ENCODE measurements around the gene ZNF654. TPM values are rescaled to one million over a fixed set of nuclear protein-coding genes. Genes with fewer than 3 reads are reported as not detected.
"Not testable (repeated sequence)": the region's sequence is repeated elsewhere in the genome, so short reads cannot be mapped to it uniquely, and the experiment has no call there.

Gene ZNF654
- 16.7 and 20.7 TPM in 2 replicates for total RNA-seq

DNA sequence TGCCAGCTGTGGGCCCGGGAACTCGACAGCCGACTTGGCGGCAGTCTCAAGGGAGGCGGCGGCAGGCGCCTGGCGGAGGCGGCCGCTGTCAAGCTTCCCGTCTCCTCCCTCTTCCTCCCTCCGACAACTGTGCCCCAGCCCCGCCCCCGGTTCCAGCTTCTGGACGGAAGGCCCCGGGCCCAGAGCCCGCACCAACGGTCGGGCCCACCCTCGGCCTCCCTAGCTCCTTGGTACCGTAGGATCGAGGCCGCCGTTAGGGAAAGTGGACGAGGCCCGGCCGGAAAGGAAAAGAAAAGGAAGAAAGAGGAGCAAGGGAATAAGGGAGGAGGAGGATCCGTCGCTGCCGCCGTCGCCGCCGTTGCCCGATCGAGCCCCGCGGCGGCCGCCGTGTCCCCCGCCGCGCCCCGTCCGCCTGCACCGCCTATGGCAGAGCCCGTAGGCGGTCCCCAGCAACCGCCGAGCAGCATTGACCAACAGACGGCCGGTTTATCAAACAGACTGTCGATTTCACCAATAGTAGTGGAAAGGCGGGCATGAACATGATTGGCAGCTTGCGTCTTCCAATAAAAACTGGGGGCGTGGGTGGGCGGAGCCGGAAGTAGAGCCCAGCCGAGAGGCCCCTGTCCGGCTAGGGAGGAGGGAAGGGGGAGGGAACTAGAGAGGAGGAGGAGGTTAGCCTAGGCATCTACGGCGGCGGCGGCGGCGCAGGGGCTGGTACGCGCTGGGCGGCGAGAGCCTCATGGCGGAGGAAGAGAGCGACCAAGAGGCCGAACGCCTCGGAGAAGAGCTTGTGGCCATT lies at the start of gene ZNF654, which contains the start of gene CGGBP1:
Gene ZNF654, plus strand, starts transcription at position 675 of the 799 bp plus-strand sequence. Its CDS starts 65 bp downstream, at position 740.
Gene CGGBP1, minus strand, starts transcription at position 425 of the 799 bp plus-strand sequence. CDS start 3,029 bp downstream, outside the sequence.
- peaks cover 40% of the 10 kb centered on the region for H3K36me3 Mint-ChIP-seq (ENCODE audit: low read depth)
- intact Hi-C loops (cut with micrococcal nuclease): loop anchor here (1.0 to 5.0 kb wide), 6 partner anchors 28 to 91 kb away; partner anchors contain the start of gene C3orf38
- H3K27ac Mint-ChIP-seq: peak within 1 kb of the TSS; percentile 98

DNA sequence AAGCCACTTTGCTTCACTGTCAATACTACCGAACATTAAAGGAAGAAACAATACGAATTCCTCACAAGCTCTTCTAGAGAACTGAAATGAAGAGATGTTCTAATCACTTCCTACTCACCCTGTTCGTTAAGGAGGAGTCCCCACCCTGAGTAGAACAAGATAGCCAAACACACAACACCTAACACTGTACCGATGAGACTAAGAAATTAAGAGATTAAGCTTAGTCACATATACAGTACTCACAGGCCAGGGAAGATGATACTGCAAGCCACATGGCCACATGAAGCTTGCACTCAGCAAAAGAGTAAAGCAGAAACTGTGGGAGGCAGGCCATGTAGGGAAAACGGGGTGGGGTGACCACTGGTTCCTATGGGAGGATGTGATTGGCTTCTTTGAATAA lies 48.2 kb upstream of the ZNF654 start:
- Mint-ChIP-seq H3K4me3 (ENCODE audit: low read depth) (no peak overlapping the region), H3K27ac (no peak overlapping the region), H3K27me3 (ENCODE audit: low read depth) (peaks cover 16% of the 10 kb centered on the region), H3K4me1 (ENCODE audit: low read depth) (peaks cover 9% of the 10 kb centered on the region), H3K9me3 (no peaks in the 10 kb centered on the region), H3K36me3 (ENCODE audit: low read depth) (no peaks in the 10 kb centered on the region)
- intact Hi-C loops (cut with micrococcal nuclease): no loop called here
- DNase-seq (ENCODE audit: low spot score): no peak

More for the DNA sequence above, at the start of gene ZNF654, which contains the start of gene CGGBP1:
- H3K27me3 Mint-ChIP-seq (ENCODE audit: low read depth): no peaks in the 10 kb centered on the region
- H3K9me3 Mint-ChIP-seq: no peaks in the 10 kb centered on the region
- DNase-seq (ENCODE audit: low spot score): peak; percentile 99
- peak within 1 kb of the TSS; percentile 100 for H3K4me3 Mint-ChIP-seq (ENCODE audit: low read depth)
- H3K4me1 Mint-ChIP-seq (ENCODE audit: low read depth): peaks cover 50% of the 10 kb centered on the region

DNA sequence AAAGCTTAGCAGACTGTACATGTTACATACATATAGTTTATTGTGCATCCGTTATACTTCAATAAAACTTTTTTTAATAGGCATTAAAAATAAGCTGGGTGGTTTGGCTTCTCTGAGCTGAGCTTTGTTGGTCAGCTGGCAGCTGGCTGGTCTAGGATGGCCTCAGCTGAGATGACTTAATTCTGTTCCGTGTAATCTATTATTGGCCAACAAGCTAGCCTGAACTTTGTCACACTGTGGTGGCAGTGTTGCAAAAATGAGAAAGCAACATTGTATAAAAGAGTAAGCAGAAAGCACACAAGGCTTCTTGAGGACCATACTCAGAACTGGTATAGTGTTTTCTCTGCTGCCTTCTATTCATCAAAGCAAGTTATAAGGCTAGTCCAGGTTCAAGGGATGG lies 45.5 kb upstream of the ZNF654 start:
- no peaks in the 10 kb centered on the region for H3K36me3 Mint-ChIP-seq (ENCODE audit: low read depth)
- DNase-seq (ENCODE audit: low spot score): no peak
- peaks cover 10% of the 10 kb centered on the region for H3K4me1 Mint-ChIP-seq (ENCODE audit: low read depth)
- peaks cover 3% of the 10 kb centered on the region for H3K9me3 Mint-ChIP-seq
- intact Hi-C loops (cut with micrococcal nuclease): no loop called here
- H3K27me3 Mint-ChIP-seq (ENCODE audit: low read depth): peaks cover 14% of the 10 kb centered on the region
- no peak overlapping the region for H3K4me3 Mint-ChIP-seq (ENCODE audit: low read depth)
- H3K27ac Mint-ChIP-seq: no peak overlapping the region

DNA sequence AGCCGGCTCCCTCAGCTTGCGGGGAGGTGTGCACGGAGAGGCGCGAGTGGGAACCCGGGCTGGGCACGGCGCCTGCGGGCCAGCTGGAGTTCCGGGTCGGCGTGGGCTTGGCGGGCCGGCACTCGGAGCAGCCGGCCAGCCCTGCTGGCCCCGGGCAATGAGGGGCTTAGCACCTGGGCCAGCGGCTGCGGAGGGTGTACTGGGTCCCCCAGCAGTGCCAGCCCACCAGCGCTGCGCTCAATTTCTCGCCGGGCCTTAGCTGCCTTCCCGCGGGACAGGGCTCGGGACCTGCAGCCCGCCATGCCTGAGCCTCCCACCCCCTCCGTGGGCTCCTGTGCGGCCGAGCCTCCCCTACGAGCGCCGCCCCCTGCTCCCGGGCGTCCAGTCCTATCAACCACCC lies 43.4 kb upstream of the ZNF654 start:
- H3K36me3 Mint-ChIP-seq (ENCODE audit: low read depth); H3K27ac Mint-ChIP-seq; H3K9me3 Mint-ChIP-seq; intact Hi-C loops (cut with micrococcal nuclease); DNase-seq (ENCODE audit: low spot score); H3K4me3 Mint-ChIP-seq (ENCODE audit: low read depth): not testable (repeated sequence)
- H3K27me3 Mint-ChIP-seq (ENCODE audit: low read depth): peaks cover 12% of the 10 kb centered on the region
- H3K4me1 Mint-ChIP-seq (ENCODE audit: low read depth): peaks cover 15% of the 10 kb centered on the region

DNA sequence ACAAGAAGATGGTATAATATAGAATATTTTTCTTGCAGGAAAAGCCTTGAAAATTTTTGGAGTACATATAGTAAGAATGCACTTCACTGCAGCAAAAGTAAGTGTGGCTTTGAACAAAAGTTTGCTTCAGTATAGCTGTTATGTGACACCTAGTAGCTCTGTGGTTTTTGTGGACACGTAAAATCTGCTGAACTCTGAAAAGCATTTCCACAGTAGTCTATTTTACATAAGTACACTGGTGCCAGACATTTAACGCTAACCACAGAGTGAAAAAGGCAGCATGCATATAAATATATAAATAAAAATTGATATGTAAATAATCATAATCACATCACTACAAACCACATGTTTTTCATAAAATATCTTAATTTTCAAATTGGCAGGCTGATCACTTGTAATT lies 40.0 kb upstream of the ZNF654 start:
- Mint-ChIP-seq H3K4me3 (ENCODE audit: low read depth) (no peak overlapping the region), H3K27me3 (ENCODE audit: low read depth) (peaks cover 5% of the 10 kb centered on the region), H3K9me3 (peaks cover 20% of the 10 kb centered on the region), H3K4me1 (ENCODE audit: low read depth) (peaks cover 31% of the 10 kb centered on the region), H3K27ac (no peak overlapping the region), H3K36me3 (ENCODE audit: low read depth) (peaks cover 4% of the 10 kb centered on the region)
- intact Hi-C loops (cut with micrococcal nuclease): loop anchor here (2.0 kb wide), 1 partner anchor 14 kb away; no protein-coding TSS in a partner anchor
- no peak for DNase-seq (ENCODE audit: low spot score)

DNA sequence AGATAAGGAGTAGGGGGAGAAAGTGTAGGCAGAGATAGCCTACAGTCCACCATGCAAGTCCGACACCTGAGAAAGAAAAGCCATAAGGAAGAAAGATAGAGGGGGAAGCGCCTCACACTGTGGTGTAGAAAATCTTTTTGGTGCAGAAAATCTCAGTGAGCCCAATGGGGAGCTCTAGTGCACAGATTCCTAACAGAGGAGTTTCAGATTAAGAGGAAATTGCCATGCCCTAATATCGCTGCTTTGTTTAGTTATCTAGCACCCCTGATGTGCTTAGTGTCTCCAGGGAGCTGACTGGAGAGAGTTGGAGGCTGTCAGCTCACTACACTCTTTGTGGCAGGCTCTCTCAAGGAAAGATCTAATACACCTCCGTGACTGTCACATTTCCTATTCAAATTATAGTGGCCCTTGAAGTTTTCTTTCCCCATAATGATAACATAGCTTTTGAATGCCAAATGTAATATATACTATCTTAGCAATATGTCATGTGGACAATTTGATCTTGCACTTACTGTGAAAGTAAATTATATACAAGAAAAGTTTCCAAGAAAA lies 34.0 kb upstream of the ZNF654 start:
- Mint-ChIP-seq H3K4me3 (ENCODE audit: low read depth) (no peak overlapping the region), H3K4me1 (ENCODE audit: low read depth) (peaks cover 39% of the 10 kb centered on the region), H3K27ac (no peak overlapping the region), H3K9me3 (peaks cover 17% of the 10 kb centered on the region), H3K27me3 (ENCODE audit: low read depth) (no peaks in the 10 kb centered on the region), H3K36me3 (ENCODE audit: low read depth) (peaks cover 4% of the 10 kb centered on the region)
- intact Hi-C loops (cut with micrococcal nuclease): loop anchor here (10.0 kb wide), 1 partner anchor 690 kb away; no protein-coding TSS in a partner anchor
- DNase-seq (ENCODE audit: low spot score): no peak

DNA sequence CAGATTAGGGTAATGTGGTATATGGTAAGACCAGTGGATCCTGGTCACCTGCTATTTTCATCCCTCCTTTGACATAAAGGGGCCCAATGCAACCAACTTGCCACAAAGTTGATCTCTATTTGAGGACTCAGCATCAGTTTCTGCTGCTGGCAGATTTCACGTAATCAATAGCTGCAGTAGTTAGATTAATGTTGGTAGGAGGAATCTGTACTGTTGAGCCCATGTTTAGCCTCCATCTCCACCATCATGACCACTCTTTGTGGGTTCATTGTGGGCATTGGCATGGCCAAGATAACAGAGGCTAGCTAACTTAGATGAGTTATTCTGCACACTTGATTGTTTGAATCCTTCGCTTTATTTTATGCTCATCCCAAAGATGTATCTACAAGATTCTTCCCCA lies 30.2 kb upstream of the ZNF654 start:
- H3K36me3 Mint-ChIP-seq (ENCODE audit: low read depth): no peaks in the 10 kb centered on the region

DNA sequence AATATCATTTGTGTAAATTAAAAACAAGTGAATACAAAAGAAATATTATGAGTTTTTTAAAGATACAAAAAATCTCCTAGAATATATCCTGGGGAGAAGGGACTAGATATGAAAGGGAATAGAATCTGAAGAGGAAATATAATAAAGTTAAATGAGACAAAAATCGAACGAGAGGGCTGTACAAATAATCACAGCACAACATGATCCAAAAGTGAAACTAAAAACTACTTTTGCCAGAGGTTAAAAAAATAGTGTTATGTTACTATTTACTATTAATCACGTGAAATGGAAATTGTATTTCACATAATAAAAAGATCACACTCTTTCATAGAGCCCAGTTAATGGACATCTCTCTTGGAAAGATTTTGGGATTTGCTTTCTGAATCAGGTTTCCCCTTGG lies 28.8 kb upstream of the ZNF654 start:
- H3K4me1 Mint-ChIP-seq (ENCODE audit: low read depth): peaks cover 43% of the 10 kb centered on the region
- no peak overlapping the region for H3K27ac Mint-ChIP-seq
- H3K9me3 Mint-ChIP-seq: no peaks in the 10 kb centered on the region
- DNase-seq (ENCODE audit: low spot score): no peak
- peak overlapping the region; percentile 20 for H3K4me3 Mint-ChIP-seq (ENCODE audit: low read depth)
- intact Hi-C loops (cut with micrococcal nuclease): loop anchor here (2.0 kb wide), 1 partner anchor 29 kb away; the partner anchor contains the start of genes CGGBP1 and ZNF654
- H3K27me3 Mint-ChIP-seq (ENCODE audit: low read depth): no peaks in the 10 kb centered on the region
- H3K36me3 Mint-ChIP-seq (ENCODE audit: low read depth): no peaks in the 10 kb centered on the region

More for the DNA sequence above, 30.2 kb upstream of the ZNF654 start:
- no peaks in the 10 kb centered on the region for H3K9me3 Mint-ChIP-seq
- H3K27ac Mint-ChIP-seq: no peak overlapping the region
- intact Hi-C loops (cut with micrococcal nuclease): loop anchor here (10.0 kb wide), 1 partner anchor 694 kb away; no protein-coding TSS in a partner anchor
- DNase-seq (ENCODE audit: low spot score): no peak
- peaks cover 45% of the 10 kb centered on the region for H3K4me1 Mint-ChIP-seq (ENCODE audit: low read depth)
- no peak overlapping the region for H3K4me3 Mint-ChIP-seq (ENCODE audit: low read depth)
- no peaks in the 10 kb centered on the region for H3K27me3 Mint-ChIP-seq (ENCODE audit: low read depth)

DNA sequence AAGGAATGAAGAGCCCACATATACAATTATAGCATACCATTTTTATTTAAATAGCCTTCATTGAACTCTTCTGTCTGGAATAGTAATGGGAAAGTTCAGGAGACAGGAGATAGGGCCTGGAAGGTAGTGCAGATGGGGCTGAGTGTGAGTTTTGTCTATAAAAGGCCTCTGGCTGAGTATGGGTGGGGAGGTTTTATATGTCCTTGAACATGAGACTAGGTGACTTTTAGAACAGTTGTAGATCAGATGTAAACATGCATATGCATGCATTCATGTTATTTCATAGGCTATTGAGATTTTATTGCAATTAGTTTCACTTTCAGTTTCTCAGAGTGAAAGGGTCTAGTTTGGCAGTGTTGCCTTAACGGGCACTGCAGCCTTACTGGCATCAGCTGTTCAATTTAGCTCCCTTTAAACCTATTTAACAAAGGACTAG lies 27.4 kb upstream of the ZNF654 start:
- Mint-ChIP-seq H3K4me3 (ENCODE audit: low read depth) (peak overlapping the region; percentile 82), H3K36me3 (ENCODE audit: low read depth) (no peaks in the 10 kb centered on the region), H3K27ac (peak overlapping the region; percentile 74), H3K9me3 (no peaks in the 10 kb centered on the region), H3K4me1 (ENCODE audit: low read depth) (peaks cover 42% of the 10 kb centered on the region), H3K27me3 (ENCODE audit: low read depth) (peaks cover under 1% of the 10 kb centered on the region)
- intact Hi-C loops (cut with micrococcal nuclease): loop anchor here (2.0 kb wide), 1 partner anchor 27 kb away; the partner anchor contains the start of genes CGGBP1 and ZNF654
- DNase-seq (ENCODE audit: low spot score): no peak

DNA sequence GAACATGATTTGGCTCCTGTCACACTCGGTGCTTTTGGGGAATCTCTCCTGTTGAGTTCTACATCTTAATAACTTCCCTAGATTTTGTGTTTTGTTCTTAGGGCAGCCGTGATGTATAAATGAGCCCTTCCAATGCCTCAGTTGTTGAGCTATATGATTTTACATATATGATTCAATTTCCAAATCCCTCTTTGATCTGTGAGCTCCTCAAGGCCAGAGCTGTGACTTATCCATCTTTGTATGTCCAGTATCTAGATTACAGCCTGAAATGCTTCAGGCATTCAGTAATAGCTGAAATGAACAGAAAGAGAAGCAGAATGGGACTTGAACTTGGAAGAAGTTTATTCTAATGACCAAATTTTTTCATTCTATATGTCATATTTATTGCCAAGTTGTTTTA lies 26.8 kb upstream of the ZNF654 start:
- Mint-ChIP-seq H3K36me3 (ENCODE audit: low read depth) (no peaks in the 10 kb centered on the region), H3K4me3 (ENCODE audit: low read depth) (peak overlapping the region; percentile 82), H3K27ac (peak overlapping the region; percentile 58), H3K27me3 (ENCODE audit: low read depth) (peaks cover 3% of the 10 kb centered on the region), H3K9me3 (no peaks in the 10 kb centered on the region), H3K4me1 (ENCODE audit: low read depth) (peaks cover 42% of the 10 kb centered on the region)
- intact Hi-C loops (cut with micrococcal nuclease): no loop called here
- no peak for DNase-seq (ENCODE audit: low spot score)

DNA sequence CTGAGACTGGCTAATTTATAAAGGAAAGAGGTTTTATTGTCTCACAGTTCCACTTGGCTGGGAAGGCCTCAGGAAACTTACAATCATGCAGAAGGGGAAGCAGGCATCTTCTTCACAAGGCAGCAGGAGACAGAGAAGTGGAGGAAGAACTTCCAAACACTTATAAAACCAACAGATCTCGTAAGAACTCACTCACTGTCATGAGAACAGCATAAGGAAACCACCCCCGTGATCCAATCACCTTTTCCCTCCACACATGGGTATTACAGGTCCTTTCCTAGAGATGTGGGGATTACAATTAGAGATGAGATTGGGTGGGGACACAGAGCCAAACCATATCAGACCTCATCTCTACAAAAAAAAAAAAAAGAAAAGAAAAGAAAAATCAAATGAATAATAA lies 26.0 kb upstream of the ZNF654 start:
- no peaks in the 10 kb centered on the region for H3K9me3 Mint-ChIP-seq
- H3K4me3 Mint-ChIP-seq (ENCODE audit: low read depth): no peak overlapping the region
- H3K27me3 Mint-ChIP-seq (ENCODE audit: low read depth): peaks cover 3% of the 10 kb centered on the region
- H3K27ac Mint-ChIP-seq: no peak overlapping the region
- H3K4me1 Mint-ChIP-seq (ENCODE audit: low read depth): peaks cover 43% of the 10 kb centered on the region
- no peaks in the 10 kb centered on the region for H3K36me3 Mint-ChIP-seq (ENCODE audit: low read depth)
- no peak for DNase-seq (ENCODE audit: low spot score)
- intact Hi-C loops (cut with micrococcal nuclease): no loop called here

DNA sequence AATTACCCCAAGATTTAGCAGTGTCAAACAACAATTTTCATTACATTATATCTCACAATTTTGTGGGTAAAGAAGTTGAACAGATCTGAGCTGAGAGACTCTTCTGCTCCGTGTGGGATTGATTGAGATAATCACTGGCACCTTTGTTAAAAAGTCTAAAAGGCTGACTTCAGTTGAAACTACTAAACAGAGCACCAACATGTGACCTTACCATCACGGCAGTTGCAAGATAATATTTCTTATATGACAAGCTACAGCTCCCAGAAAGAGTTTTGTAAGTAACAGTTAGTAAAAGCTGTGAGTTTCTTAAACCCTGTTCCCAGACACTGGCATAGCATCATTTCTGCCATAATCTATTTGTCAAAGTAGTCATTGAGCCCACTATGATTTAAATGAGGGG lies 25.2 kb upstream of the ZNF654 start:
- Mint-ChIP-seq H3K36me3 (ENCODE audit: low read depth) (no peaks in the 10 kb centered on the region), H3K9me3 (no peaks in the 10 kb centered on the region), H3K27me3 (ENCODE audit: low read depth) (peaks cover 3% of the 10 kb centered on the region), H3K4me3 (ENCODE audit: low read depth) (no peak overlapping the region), H3K4me1 (ENCODE audit: low read depth) (peaks cover 42% of the 10 kb centered on the region), H3K27ac (no peak overlapping the region)
- DNase-seq (ENCODE audit: low spot score): no peak
- intact Hi-C loops (cut with micrococcal nuclease): no loop called here

Data from activated T-helper 2 cell treated with anti-CD3 and anti-CD28 coated beads, Interferon-gamma antibody, Interleukin-2, Interleukin-4, amounts not matched to agents 10 μg/mL and 5 μg/mL and 100 μg/mL, durations not matched to agents 14 hours and 24 hours and 36 hours (primary cell).